KMS-11 (cell line): ENCODE measurements around the gene DENND1C.
"Not testable (repeated sequence)": the region's sequence is repeated elsewhere in the genome, so short reads cannot be mapped to it uniquely, and the experiment has no call there.

ENCODE experiments used
- H2AFZ ChIP-seq: fragments of 200-600 bp; sonication (generic); 2 replicates; pipeline ENCODE4 v1.6.1; 2016; ENCODE audit warnings: antibody characterized with exemption, mixed run types, low read depth
- H3K27ac ChIP-seq: fragments of 200-600 bp; sonication (generic); 2 replicates; pipeline ENCODE4 v1.6.1; 2016; ENCODE audit warnings: mild to moderate bottlenecking, mixed run types
- H3K27me3 ChIP-seq: fragments of 200-600 bp; sonication (generic); 2 replicates; pipeline ENCODE4 v1.6.1; 2017; ENCODE audit warnings: mild to moderate bottlenecking, low read depth, mixed run types, moderate library complexity; ENCODE audit not compliant: insufficient read depth
- H3K36me3 ChIP-seq: fragments of 200-600 bp; sonication (generic); 2 replicates; pipeline ENCODE4 v1.6.1; 2017; ENCODE audit warnings: mild to moderate bottlenecking, mixed run types; ENCODE audit not compliant: insufficient read depth
- H3K4me1 ChIP-seq: fragments of 200-600 bp; sonication (generic); 2 replicates; pipeline ENCODE4 v1.6.1; 2016; ENCODE audit warnings: mild to moderate bottlenecking, low read depth, mixed run types; ENCODE audit not compliant: poor library complexity, severe bottlenecking
- H3K4me2 ChIP-seq: fragments of 200-600 bp; sonication (generic); 2 replicates; pipeline ENCODE4 v1.7.0; 2016; ENCODE audit warnings: mild to moderate bottlenecking, mixed run types
- H3K4me3 ChIP-seq: fragments of 200-600 bp; sonication (generic); IDR thresholded peaks from 2 replicates; pipeline ENCODE4 v1.6.1; 2017; ENCODE audit warnings: low read depth, low read length, mixed read lengths; ENCODE audit not compliant: insufficient read depth
- H3K79me2 ChIP-seq: fragments of 200-600 bp; sonication (generic); 2 replicates; pipeline ENCODE4 v1.6.1; 2016; ENCODE audit warnings: low read depth, mixed run types; ENCODE audit not compliant: insufficient read depth
- H3K9ac ChIP-seq: fragments of 200-600 bp; sonication (generic); 2 replicates; pipeline ENCODE4 v1.6.1; 2016; ENCODE audit warnings: mild to moderate bottlenecking, mixed run types
- H4K20me1 ChIP-seq: fragments of 200-600 bp; sonication (generic); 2 replicates; pipeline ENCODE4 v1.6.1; 2016; ENCODE audit warnings: mild to moderate bottlenecking, mixed run types; ENCODE audit not compliant: insufficient read depth
- CTCF ChIP-seq: fragments of 200-600 bp; sonication (generic); conservative IDR thresholded peaks from 2 replicates; pipeline ENCODE4 v1.6.1; 2017; ENCODE audit warnings: low read depth, mild to moderate bottlenecking, antibody characterized with exemption, low read length, moderate library complexity, mixed read lengths

DENND1C gene

GRCh38 chr19:6429419-6430221 is 52.0 kb downstream of the DENND1C start:
- no peak overlapping the region for H3K4me2 ChIP-seq
- H3K27me3 ChIP-seq: no peaks in the 10 kb centered on the region; the same call in 1 of the 2 replicates
- no peak for TF ChIP-seq CTCF
- no peaks in the 10 kb centered on the region for H4K20me1 ChIP-seq
- H3K79me2 ChIP-seq: no peaks in the 10 kb centered on the region
- no peak overlapping the region for H2AFZ ChIP-seq
- H3K4me3 ChIP-seq: no peak overlapping the region
- no peak overlapping the region for H3K27ac ChIP-seq
- peaks cover 6% of the 10 kb centered on the region for H3K4me1 ChIP-seq
- no peaks in the 10 kb centered on the region for H3K36me3 ChIP-seq
- no peak overlapping the region for H3K9ac ChIP-seq

DNA sequence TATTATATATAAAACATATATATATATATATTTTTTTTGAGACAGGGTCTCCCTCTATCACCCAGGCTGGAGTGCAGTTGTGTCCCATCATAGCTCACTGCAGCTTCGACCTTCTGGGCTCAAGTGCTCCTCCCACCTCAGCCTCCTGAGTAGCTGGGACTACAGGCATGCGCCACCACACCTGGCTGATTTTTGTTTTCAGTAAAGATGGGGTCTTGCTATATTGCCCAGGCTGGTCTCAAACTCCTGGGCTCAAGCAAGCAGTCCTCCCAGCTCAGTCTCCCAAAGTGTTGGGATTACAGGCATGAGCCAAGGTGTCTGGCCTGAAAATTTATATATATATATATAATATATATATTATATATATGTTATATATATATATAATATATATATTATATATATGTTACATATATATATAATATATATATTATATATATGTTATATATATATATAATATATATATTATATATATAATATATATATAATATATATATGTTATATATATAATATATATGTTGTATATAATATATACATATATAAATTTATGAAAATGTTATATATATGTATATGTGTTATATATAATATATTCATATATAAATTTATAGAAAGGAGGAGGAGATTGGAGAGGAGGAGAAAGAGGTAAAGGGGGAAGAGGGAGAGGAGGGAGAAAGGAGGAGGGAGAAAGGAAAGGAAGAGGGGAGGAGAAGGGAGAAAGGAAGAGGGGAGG is 52.7 kb downstream of the DENND1C start:
- H3K79me2 ChIP-seq, H2AFZ ChIP-seq, H3K4me2 ChIP-seq, H3K27me3 ChIP-seq, H3K36me3 ChIP-seq, H3K27ac ChIP-seq, H4K20me1 ChIP-seq, H3K4me1 ChIP-seq, H3K9ac ChIP-seq, H3K4me3 ChIP-seq: not testable (repeated sequence)

DNA sequence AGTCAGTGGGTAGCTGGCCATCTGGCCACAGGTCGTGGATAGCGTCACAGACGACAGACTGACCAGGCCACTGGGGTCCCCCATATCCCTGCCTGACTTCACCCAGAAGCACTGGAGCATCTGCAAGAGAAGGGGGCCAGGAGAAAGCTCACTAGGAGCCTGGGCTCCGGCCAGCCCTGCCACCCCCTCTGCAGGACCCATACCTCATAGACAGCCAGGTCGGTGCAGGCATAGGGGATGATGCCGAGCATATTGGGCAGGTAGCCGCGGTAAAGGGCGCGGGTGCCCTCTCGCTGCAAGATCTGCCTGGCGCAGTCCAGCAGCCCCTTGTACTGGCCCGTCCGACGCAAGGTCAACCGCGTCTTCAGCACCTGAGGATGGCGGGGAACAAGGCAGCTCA is 54.5 kb downstream of the DENND1C start:
- peaks cover 14% of the 10 kb centered on the region for H4K20me1 ChIP-seq
- no peak overlapping the region for H3K27ac ChIP-seq
- H3K36me3 ChIP-seq: no peaks in the 10 kb centered on the region
- H3K4me2 ChIP-seq: no peak overlapping the region
- no peak overlapping the region for H2AFZ ChIP-seq
- no peak overlapping the region for H3K4me3 ChIP-seq
- TF ChIP-seq CTCF: no peak
- no peak overlapping the region for H3K9ac ChIP-seq
- peaks cover 20% of the 10 kb centered on the region for H3K79me2 ChIP-seq
- peaks cover 20% of the 10 kb centered on the region for H3K4me1 ChIP-seq
- no peaks in the 10 kb centered on the region; the same call in 1 of the 2 replicates for H3K27me3 ChIP-seq

DNA sequence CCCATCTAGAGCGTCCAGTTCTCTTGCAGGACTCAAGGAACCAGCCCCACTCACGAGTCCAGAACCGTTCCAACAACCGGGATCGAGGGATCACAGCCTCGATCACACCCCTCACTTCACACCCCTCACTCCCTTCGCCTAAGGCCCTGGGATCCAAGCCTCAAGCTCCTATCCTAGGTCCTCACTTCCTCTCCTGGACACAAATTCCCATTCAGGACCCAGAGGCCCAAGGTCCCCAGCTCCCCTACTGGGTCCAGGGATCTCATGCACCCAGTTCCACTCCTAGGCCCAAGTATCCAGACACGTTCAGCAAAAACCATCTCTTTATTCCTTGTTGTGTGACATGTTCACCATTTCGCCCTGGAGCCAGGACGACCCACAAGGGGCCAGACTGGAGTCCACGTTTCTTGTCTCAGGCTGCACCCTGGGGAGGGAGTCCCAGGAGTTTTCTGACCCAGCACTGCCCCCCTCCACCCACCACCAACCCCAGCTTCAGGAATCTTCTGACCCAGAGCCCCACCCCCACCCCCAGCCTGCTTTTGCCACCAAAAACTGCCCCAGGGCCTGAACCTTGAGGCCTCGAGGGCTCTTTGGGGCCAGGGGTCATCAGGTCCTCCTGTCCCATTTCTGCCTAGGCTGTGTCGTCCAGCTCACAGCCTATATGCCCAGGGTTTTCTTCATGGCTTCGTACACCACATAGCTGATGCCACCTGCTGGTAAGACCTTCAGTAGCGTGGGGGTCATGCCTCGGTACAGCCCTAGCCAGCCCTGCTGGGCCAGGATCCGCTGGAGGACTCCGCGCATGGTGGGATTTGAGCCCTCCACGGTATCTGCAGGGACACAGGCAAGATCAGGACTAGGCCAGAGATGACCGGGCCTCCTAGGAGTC is 55.6 kb downstream of the DENND1C start:
- H3K27me3 ChIP-seq: no peaks in the 10 kb centered on the region; the same call in 1 of the 2 replicates
- H3K9ac ChIP-seq: peak overlapping the region; percentile 34; the same call in 1 of the 2 replicates
- H3K4me1 ChIP-seq: peaks cover 20% of the 10 kb centered on the region
- H4K20me1 ChIP-seq: peaks cover 22% of the 10 kb centered on the region
- H3K27ac ChIP-seq: peak overlapping the region; percentile 46; the same call in 1 of the 2 replicates
- no peak overlapping the region; the same call in 1 of the 2 replicates for H3K4me2 ChIP-seq
- H3K79me2 ChIP-seq: peaks cover 31% of the 10 kb centered on the region
- H3K4me3 ChIP-seq: no peak overlapping the region
- no peaks in the 10 kb centered on the region for H3K36me3 ChIP-seq
- no peak for TF ChIP-seq CTCF
- peak overlapping the region; percentile 73; the same call in 1 of the 2 replicates for H2AFZ ChIP-seq
